ENCODE data around the gene OVOL1.

Gene OVOL1

GRCh38 chr11:65778901-65779668 is 7.8 kb upstream of the OVOL1 start:
- no peak for TF ChIP-seq CTCF (IDR thresholded peaks at IDR 0.05; ENCODE audit: extremely low read depth, missing control alignments)
- DNase-seq (ENCODE audit: low spot score): no peak

GRCh38 chr11:65779669-65779918 is 7.3 kb upstream of the OVOL1 start:
- no peak for DNase-seq (ENCODE audit: low spot score)
- TF ChIP-seq CTCF (IDR thresholded peaks at IDR 0.05; ENCODE audit: extremely low read depth, missing control alignments): no peak

GRCh38 chr11:65779919-65780769 is 6.7 kb upstream of the OVOL1 start:
- peak; percentile 99 for TF ChIP-seq CTCF (IDR thresholded peaks at IDR 0.05; ENCODE audit: extremely low read depth, missing control alignments)
- peak; percentile 95 for DNase-seq (ENCODE audit: low spot score)

- no peak for TF ChIP-seq CTCF (IDR thresholded peaks at IDR 0.05; ENCODE audit: extremely low read depth, missing control alignments)
Measured at GRCh38 chr11:65780770-65781151, 6.1 kb upstream of the OVOL1 start, which contains the start of gene AP5B1. AP5B1 (minus strand) TSS chr11:65780976; CDS start chr11:65780591, 385 bp downstream.

GRCh38 chr11:65781152-65781961 is 5.5 kb upstream of the OVOL1 start:
- no peak for DNase-seq (ENCODE audit: low spot score)
- TF ChIP-seq CTCF (IDR thresholded peaks at IDR 0.05; ENCODE audit: extremely low read depth, missing control alignments): peak; percentile 63

More at GRCh38 chr11:65780770-65781151, 6.1 kb upstream of the OVOL1 start, which contains the start of gene AP5B1:
- DNase-seq (ENCODE audit: low spot score): peak; percentile 97

- no peak for DNase-seq (ENCODE audit: low spot score)
Measured at GRCh38 chr11:65781962-65782815, 4.7 kb upstream of the OVOL1 start.

More at GRCh38 chr11:65781962-65782815, 4.7 kb upstream of the OVOL1 start:
- no peak for TF ChIP-seq CTCF (IDR thresholded peaks at IDR 0.05; ENCODE audit: extremely low read depth, missing control alignments)

Data from GM20000 (cell line).